HG03103 (cell line): ENCODE data around the gene ATP10A.

Experiments used
- ATAC-seq: cut with Tn5 transposase; IDR thresholded peaks from one replicate; pipeline ENCODE4 v1.9.1; 2021; ENCODE audit warnings: low read depth; ENCODE audit not compliant: unreplicated experiment

The ATP10A gene, protein sequence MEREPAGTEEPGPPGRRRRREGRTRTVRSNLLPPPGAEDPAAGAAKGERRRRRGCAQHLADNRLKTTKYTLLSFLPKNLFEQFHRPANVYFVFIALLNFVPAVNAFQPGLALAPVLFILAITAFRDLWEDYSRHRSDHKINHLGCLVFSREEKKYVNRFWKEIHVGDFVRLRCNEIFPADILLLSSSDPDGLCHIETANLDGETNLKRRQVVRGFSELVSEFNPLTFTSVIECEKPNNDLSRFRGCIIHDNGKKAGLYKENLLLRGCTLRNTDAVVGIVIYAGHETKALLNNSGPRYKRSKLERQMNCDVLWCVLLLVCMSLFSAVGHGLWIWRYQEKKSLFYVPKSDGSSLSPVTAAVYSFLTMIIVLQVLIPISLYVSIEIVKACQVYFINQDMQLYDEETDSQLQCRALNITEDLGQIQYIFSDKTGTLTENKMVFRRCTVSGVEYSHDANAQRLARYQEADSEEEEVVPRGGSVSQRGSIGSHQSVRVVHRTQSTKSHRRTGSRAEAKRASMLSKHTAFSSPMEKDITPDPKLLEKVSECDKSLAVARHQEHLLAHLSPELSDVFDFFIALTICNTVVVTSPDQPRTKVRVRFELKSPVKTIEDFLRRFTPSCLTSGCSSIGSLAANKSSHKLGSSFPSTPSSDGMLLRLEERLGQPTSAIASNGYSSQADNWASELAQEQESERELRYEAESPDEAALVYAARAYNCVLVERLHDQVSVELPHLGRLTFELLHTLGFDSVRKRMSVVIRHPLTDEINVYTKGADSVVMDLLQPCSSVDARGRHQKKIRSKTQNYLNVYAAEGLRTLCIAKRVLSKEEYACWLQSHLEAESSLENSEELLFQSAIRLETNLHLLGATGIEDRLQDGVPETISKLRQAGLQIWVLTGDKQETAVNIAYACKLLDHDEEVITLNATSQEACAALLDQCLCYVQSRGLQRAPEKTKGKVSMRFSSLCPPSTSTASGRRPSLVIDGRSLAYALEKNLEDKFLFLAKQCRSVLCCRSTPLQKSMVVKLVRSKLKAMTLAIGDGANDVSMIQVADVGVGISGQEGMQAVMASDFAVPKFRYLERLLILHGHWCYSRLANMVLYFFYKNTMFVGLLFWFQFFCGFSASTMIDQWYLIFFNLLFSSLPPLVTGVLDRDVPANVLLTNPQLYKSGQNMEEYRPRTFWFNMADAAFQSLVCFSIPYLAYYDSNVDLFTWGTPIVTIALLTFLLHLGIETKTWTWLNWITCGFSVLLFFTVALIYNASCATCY (N-terminal part only)

DNA sequence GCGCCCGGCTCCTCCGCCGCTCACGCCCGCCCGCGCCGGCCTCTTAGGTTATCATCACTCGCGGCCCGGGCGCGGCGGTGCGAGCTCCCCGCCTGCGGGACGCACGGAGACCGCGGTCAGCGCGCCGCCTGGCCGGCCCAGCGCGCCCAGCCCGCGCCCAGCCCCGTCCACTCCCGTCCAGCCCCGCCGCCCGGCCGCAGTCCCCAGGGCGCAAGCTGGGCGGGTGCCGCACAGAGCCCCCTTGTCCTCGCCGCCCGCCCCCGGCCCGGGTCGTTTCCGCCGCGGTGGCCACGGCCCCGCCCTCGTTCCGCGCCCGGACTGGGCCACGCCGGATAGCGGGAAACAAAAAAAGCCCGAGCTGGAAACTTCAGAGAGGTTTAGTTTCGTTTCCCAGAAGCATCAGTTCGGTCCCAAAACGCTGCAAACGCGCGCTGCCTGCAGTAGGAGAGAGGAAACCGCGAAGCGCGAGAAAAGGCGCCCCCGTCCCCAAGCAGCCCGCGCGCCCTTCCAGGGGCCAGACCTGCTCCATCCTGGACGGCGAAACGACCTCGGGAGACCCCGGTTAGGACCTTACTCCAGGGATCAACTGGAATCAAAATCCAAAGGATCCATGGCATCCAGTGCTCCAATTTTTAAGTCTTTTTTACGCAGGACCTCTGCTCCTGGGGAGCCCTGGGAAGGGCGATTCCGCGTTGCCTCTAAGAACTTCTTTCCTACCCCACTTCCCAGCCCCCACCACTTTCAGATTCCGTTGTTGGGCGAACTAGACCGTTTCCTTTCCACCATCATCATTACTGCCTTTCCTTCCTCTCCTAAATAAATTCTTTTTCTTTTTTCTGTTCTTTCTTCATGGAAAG, at the start of gene ATP10A:
Gene ATP10A, minus strand, starts transcription at position 217 of the 857 bp plus-strand sequence. CDS start 231 bp downstream, outside the sequence.
- no peak for ATAC-seq

DNA sequence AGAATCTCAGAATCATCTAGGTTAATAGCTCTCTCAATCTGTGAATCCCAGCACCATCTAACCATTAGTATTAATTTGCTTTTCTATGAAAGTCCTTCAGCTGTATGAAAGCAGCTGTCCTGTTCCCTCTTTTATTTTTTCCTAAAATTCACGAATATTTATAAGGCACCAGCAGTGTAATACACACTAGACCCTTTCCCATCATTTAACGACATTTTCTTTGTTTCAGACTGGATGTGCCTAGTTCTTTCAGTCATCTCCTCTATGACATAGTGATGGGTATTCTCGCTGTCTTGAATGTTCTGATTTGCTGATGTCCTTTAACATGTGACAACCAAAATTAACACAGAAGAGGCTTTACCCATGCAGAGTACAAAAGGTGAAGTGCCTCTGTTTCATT, 48.9 kb upstream of the ATP10A start:
- no peak for ATAC-seq

DNA sequence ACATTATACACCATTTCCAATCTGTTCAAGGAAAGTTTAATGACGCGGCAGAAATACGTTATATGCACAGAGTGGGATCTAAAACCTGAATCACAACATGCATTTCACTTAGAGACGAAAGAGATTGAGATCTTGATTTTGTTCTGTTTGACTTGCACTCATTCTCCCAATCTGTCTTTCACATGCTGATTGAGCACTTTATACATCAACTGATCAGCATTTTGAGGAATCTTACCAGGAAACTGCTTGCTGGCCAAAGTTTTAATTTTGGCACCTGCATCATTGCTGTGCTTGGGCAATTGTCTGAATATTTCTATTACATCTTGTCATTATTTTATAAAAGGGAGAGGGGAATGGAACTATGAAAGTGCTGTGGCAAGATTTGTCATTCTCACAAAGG, 47.7 kb upstream of the ATP10A start:
- ATAC-seq = no peak

DNA sequence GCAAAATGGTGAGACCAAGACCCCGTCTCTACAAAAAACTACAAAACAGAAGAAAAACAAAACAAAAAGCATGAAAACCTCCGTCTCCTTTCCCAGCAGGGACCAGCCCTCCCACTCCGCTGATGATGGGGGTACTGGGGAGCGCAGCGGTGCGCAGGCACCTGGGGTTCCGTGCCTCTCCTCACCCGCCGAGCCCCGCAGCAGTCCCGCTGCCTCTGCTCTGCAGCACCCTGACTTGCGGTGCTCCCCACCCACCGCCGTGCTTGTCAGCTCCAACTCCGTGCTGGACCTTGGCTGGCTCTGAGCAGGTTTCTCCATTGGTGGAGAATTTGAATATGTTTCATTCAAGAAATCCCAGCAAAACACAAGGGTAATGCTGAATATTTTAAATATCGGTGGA, 46.7 kb upstream of the ATP10A start:
- no peak for ATAC-seq

DNA sequence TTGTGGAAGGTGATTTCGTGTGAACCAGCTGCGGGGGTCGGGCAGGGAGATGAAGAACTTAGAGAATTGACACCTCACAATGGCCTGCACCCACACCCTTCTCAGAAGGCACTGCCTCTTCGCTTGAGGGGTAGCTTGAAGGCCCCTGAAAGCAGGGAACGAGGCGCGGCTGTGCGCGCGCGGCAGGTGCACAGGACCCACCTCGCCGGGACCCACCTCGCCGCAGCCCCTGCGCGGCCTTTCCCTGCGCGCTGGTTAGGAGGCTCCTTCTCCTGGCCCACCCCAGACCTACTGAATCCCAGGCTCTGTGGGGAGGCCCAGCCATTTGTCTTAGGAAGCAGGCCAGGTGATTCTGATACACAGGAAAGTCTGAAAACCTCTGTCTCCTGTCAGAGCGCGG, 46.2 kb upstream of the ATP10A start:
- ATAC-seq = no peak

DNA sequence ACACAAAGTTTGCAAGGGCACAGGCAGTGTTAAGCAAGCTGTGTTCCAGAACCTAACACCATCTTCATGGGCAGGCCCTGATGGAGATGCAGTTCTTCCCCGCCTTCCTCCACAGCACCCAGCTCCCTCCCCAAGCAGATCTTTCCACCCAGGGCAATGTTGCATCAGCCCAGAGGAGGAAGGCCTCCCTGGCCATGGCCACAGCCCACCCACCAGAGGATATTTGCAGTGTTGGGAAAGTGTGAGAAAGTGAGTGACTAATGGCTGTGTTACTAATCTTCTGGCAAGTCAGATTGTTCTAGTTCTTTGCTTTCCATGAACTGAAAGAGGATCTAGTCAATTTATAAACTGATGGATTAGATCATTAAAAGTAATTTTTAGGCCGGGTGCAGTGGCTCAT, 42.0 kb upstream of the ATP10A start:
- ATAC-seq = no peak

DNA sequence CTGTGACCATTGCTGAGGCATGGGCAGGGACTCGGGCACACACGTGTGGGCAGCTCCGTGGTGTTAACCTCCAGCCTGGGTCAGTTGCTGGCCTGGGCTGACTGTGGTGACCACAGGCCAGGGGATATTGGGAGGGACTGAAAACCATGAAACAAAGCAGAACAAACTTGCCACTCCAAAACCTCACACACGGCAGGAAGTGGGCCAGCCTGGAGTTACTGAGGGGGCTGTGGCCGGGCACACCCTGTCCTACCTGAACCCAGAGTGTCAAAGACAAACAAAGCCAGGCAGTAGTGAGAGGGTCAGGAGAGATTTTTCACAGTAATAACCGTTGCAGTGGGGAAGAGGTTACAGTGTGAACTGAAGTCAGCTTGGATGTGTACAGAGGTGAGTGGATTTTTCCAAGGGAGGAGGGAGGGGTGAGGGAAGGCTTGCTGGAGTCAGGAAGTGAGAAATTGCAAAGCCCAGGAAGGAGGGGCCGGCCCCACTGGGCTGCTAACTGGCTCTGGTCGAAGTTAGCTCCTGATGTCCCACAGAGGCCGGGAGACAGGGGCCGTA, 40.0 kb upstream of the ATP10A start:
- no peak for ATAC-seq

DNA sequence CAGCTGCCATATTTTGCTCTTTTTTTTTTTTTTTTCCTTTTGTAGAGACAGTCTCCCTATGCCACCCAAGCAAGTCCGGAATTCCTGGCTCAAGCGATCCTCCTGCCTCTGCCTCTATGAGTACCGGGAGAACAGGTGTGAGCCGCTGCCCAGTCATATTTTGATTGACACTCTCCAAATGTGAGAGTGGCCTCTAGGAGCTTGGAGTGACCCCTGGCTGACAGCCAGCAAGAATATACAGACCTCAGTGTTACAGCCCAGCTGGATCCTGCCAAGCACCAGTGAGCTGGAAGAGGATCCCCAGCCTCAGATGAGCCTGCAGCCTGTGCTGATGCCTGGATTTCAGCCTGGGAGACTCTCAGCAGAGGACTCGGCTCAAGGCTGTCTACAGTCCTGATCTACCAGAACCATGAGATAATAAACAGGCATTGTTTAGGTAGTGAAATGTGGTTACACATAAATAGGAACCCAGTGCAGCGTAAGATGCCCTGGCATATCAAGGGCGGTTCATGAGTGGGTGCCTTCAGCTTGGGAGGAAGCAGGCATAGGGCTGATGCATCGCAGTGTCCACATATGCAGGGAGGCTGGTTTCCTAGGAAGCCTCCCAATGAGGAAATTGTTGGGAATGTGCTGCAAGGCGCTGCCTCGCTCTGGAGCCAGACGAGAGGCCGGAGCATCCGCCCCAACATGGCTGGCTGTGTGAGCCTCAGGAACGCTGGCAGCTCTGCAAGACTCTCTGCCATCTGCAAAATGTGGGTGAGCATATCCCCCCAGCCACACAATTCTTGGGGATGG, 38.9 kb upstream of the ATP10A start:
- no peak for ATAC-seq

DNA sequence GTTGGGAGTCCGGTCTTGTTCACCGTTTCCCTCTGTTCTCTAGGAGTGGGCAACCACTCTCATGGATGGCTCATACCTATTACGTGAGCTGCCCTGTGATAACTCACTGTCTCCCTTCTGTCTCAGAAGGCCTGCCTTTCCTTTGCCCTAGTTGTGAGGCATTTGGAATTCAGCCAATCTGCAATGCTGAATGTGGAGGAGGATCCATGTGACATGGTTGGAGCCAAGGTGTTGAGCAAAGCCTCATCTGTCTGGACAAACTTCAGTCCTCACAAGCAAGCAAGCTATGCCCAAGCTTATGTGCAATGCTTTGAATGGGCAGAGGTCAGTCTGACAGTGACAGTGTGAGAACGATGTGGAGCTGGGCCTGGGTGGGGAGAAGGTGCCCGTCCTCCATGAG, 37.8 kb upstream of the ATP10A start:
- no peak for ATAC-seq

DNA sequence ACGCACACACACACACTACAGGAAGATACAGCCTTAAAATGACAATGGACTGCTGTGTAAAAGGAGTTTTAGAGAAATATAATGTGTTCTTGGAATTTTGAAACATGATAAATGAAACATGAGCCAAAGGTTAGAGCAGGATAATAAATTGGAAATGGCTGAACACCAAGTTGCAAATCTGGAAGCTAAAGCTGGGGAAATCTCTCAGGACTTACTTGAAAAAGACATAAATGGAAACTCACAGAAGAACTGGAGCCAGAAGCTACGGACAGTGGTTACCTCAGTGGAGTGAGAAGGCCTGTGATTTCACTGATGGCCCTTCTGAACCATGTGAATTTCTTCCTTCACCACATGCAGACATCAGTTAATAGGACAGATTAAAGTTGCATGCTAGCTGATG, 37.3 kb upstream of the ATP10A start:
- no peak for ATAC-seq

DNA sequence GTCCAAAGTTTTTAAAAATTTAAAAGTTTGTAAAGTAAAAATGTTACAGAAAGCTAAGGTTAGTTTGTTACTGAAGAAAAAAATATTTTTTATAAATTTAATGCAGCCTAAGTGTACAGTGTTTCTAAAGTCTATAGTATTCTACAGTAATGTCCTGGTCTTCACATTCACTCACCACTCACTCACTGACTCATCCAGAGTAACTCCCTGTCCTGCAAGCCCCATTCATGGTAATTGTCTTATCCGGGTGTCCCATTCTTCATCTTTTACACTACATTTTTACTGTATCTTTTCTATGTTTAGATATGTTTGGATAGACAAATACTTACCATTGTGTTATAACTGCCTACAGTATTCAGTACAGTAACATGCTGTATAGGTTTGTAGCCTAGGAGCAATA, 36.7 kb upstream of the ATP10A start:
- ATAC-seq = no peak

DNA sequence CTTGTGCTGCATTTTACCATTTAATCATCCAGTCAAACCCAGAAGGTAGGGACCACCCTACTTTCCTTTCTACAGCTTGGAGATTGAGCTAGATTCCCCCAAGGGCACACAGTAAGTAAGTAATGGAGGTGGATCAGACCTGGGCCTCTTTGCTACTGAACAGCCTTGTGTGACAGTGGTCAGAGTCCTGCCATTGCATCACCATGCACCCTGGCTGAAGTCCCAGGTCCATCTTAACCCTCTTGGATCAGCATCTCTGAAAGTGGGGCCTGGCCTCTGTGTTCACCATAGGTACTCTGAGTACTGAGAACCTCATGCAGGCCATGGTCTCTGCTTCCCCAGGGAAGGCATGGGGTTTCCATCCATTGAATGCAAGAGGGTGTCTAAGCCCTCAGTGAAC, 34.5 kb upstream of the ATP10A start:
- no peak for ATAC-seq

DNA sequence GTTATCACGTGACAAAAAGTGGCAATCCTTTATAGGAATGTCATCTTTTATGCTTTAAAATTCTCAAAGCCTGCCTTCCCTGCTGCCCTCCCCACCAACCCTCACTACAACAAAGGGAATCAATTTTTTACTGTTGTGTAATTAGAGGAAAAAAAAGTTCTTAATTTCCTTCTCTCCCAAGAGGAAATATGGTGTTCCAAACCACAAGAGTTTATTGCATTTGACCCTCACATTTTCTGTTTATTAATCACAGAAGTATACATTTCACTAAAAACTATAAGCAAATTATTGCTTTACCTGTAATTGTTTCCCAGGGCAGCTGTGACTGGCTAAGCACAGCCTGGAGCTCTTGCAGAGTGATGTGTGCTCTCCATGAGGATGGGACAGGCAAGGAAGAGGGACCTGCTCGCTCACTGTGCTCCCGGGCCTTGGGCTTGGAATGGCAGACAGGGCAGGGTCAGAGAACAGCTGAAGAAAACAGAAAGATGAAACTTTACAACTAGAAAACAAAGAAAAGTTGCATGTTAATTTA, 31.3 kb upstream of the ATP10A start:
- no peak for ATAC-seq

DNA sequence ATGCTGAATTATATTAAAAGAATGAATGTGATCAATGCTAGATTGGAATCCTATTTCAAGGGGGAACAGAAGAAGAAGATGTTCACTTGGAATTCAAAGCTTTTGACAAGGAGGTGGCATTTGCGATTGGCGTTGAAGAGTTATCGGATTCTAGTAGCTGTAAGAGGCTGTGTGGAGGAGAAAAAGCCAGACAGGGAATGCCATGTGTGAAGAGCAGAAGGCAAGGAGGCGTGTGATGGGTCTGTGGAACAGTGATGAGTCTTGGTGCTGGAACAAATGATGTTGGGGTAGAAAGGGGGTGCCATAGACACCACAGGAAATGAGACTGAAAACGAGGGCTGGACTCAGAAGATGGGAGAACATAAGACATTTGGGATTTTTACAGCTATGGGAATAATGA, 30.5 kb upstream of the ATP10A start:
- no peak for ATAC-seq

DNA sequence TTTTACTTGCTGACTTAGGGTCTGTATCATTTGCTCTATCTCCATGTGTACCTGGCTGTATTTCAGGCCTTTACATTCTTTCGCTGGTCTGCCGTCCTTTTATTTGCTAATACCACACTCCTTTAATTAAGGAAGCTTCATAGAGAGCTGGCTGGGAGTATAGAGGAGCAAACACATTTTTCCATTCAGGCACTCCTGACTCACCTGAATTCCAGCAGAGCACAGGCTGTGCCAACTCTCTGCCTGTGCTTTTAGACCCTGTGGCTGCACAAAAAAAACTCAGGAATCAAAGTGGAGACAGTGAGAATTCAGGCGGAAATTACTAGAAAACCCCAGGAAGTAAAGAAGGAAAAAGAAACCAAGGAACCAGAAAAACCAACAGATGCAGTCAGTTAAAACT, 29.0 kb upstream of the ATP10A start:
- ATAC-seq = no peak

DNA sequence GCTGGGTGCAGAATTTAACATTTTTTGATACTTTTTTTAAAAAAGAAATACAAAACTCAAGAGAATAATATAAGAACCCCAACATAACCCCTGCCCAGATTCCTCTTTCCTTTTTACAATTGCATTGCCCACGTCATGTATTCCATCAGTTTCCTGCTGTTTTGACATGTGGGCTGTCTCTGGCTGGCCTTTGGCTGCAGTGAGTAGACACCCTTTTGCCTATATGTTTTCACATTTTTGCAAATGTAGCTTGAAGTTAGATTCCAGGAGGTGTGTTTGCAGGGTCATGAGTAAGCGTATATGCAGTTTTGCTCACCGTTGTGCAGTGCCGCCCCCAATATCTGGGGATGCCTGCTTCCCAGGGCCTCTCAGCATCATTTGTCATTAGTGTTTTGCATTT, 28.0 kb upstream of the ATP10A start:
- no peak for ATAC-seq

DNA sequence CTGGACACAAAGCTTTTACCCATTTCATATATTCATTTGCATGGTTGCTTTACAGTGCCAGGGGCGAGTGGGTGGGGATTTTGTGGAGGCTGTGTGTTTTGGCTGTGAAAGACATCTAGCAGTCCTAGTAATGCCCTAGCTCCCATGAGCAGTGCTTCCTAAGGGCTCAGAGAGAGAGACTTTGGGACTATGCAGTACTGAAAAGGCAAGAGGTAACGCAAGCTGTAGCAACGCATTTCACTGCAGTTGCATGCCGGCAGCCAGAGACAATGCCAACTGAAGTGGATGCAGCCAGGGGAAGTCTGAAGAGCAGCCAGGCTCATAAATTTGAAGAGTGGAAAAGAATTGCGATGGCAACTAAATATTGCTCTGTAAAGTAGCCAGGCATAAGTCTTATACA, 27.4 kb upstream of the ATP10A start:
- no peak for ATAC-seq

DNA sequence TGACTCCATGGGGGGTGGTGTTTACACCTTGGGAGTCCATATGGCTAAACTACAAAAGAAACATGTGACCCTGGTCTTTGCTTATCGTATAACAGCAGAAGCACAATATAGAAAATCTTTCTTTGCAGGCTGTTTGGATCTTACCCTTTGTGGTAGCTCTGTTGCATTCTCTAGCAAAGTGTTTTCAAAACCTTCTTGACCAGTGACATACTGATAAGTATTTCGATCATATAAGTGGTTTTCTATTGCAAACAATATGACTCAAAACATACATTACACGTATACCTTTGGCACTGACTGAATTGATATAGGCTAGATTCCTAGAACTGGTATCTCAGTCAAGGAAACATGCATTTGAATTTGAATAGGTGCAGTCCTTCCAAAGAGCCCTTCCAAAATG, 24.7 kb upstream of the ATP10A start:
- no peak for ATAC-seq
